Anterior cingulate cortex (tissue), 58 donors: ENCODE measurements around the gene DNAJC9.

ENCODE experiments used
- DNase-seq, 58 donors: peaks; one replicate each; lab custom pipeline; 2025; lab: John Stamatoyannopoulos, UW

Gene DNAJC9

DNA sequence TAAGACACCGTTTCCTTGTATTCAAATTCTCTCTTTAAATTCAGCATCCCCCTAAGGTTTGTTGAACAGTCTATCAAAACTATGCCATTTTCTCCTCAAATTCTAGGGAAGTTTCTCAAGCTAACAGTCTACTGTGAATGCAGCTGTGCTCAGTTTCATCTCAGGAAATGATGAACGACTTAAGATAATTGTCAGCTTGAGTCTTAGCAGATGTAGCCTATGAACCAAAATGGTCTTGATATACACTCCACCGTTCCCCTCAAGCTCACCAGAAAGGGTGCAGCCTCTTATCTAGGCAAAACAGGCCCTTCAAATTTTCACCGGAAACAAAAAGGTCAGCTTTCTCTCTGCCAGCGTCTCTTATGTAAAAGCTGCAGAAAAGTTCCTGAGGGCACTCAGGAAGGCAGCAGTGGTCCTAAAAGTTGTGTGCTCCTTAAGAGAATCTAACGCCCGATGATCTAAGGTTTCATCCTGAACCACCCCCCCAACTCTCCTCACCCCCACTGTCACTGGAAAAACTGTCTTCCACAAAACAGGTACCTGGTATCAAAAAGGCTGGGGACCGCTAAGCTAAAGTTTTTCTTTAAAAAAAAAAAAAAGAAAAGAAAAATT, 2.1 kb downstream of the DNAJC9 start:
- DNase-seq, result no peak

DNA sequence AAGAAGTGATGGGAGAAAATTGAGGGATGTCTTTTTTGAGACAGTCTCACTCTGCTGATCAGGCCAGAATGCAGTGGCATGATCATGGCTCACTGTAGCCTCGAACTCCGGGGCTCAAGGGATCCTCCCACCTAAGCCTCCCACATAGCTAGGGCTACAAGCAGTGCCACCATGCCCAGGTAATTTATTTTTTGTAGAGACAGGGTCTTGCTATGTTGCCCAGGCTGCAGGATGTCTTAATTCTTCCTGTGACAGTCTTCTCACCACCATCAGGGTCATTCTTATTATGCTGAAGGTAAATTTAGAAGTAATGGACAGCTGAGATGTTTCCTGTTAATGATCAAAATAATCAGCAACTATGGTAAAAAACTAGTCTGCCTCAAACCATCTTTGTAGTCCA, 7.1 kb downstream of the DNAJC9 start:
- DNase-seq, result no peak

DNA sequence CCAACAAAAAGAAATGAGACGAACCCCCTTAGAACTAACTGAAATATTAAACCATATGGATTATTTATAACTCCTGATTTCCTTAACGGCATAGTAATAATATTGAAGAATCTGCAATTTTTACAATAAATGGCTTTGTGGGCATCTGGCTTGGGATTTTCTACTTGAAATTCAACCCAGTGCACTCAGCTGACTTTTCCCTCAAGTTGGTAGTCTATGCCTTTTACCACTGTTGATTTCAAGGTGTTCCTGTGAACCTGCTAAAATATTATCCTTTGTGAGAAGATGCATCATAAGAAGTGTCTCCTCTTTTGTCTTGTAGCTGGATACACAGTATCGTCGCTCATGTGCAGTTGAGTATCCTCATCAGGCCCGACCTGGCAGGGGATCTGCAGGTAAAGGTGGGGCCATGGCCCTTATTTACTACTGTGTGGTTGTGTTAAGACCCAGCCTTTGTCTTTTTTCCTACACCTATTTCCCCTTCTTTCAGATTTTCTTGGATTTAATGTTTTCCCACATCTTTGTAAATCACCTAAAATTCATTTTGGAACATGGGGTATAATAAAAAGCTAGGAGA, 8.0 kb downstream of the DNAJC9 start:
- no peak for DNase-seq

GRCh38 chr10:73234695-73235094, 12.4 kb downstream of the DNAJC9 start:
- DNase-seq, result no peak

DNA sequence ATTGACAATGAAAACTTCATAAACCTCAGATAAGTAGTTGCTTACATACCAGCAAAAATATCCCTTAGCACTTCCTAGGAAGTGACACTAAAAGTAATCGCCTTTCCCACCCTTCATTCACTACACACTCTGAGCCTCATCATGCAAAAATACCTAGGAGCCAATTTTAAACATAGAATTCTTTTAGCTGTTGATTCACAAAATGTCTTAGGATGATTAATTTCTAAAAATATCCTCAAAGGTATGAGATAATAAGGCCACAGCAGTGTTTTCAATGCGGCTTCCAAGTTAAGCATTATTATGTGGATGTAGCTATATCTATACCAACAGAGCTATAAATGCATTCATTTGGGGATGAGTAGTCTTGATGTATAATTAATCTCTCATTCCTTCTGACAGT, 13.2 kb downstream of the DNAJC9 start:
- no peak for DNase-seq

DNA sequence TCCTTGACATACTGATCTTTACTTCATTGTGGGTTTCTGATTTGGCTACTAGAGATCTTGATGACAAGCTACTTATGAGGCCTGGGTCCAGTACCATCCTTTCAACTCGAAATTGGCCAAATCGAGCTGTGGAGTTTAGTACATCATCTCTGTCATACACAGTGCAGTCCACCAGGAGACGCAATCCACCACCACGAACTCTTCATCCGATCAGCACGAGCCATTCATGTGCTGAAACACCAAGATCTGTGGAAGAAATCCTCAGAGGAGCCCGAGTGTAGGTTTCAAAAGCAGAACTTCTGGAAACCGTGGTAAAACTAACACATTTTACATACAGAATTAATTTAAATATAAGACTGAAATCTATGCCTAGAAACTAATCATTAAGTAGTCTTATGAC, 14.2 kb downstream of the DNAJC9 start:
- DNase-seq, result no peak

DNA sequence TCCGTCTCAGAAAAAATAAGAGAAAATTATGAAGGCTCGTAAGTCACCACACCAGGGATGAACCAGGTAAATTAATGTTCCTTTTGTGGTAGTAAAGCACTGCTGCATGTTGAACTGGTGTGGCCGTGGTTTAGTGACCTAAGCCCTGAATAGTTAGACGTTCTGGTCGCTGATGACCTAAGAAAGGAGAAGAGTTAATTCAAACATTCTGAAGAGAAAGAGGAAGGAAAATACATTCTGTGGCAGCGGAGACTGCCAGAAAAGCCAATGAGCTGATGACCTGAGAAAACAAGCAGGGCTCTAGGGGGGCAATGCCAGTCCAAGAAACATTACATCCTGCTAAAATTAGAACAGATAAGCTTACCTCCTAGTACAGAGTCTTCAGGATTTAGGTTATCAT, 17.5 kb downstream of the DNAJC9 start:
- no peak for DNase-seq

GRCh38 chr10:73228247-73228646, 18.8 kb downstream of the DNAJC9 start:
- DNase-seq, result no peak

DNA sequence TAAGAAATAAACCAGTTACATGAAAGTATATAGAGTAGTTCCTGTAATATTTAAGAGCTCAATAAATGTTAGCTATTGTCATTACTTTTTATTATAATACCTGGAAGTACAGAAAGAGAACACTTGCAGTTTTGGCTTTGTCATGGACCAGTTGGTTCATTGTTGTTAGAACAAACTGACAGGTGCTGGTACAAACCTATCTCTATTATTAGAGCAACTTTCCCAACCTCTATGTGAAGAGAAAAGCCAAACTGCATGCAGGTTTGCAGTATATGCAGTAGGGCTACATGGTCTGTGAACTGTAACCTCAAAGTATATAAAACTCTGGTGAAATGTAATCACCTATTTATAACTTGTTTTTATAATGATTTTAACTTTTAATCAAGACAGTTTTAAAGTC, 20.4 kb downstream of the DNAJC9 start:
- no peak for DNase-seq

DNA sequence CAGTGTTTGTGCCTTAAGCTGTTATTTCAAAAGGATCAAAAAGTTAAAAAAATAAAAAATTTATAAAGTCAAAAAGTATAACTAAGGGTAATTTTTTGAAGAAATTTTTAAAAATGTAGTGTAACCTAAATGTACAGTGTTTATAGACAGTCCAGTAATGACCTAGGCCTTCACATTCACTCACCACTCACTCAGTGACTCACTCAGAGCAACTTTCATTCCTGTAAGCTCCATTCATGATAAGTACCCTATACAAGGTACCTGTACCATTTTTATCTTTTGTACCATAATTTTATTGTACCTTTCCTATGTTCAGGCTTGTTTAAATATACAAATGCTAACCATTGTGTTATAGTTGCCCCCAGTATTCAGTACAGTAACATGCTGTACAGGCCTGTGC, 21.5 kb downstream of the DNAJC9 start:
- DNase-seq, result no peak

DNA sequence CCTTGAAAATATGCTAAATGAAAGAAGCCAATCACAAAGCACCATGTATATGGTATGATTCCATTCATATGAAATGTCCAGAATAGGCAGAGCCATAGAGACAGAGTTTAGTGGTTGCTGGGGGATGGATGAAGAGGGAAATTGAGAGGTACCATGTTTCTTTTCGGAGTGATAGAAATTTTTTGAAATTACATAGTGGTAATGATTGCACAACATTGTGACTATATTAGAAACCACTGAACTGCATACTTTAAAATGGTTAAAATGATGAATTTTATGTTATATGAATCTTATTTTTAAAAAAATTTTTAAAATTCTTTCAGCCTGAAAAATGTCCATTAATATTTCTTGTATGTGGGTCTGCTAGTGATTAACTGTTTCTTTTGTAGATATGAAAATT, 26.1 kb downstream of the DNAJC9 start:
- no peak for DNase-seq

DNA sequence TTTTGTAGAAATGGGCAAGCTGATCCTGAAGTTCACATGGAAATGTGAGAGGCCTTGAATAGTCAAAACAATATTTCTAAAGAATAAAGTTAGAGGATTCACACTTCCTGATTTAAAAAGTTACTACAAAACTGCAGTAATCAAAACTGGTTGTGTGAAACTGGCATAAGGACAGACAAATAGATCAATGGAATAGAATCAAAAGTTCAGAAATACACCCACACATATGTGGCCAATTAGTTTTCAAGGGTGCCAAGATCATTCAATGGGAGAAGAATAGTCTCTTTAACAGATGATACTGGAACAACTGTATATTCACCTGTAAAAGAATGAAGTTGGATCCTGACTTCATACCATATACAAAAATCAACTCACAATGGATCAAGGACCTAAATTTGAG, 27.7 kb downstream of the DNAJC9 start:
- no peak for DNase-seq

DNA sequence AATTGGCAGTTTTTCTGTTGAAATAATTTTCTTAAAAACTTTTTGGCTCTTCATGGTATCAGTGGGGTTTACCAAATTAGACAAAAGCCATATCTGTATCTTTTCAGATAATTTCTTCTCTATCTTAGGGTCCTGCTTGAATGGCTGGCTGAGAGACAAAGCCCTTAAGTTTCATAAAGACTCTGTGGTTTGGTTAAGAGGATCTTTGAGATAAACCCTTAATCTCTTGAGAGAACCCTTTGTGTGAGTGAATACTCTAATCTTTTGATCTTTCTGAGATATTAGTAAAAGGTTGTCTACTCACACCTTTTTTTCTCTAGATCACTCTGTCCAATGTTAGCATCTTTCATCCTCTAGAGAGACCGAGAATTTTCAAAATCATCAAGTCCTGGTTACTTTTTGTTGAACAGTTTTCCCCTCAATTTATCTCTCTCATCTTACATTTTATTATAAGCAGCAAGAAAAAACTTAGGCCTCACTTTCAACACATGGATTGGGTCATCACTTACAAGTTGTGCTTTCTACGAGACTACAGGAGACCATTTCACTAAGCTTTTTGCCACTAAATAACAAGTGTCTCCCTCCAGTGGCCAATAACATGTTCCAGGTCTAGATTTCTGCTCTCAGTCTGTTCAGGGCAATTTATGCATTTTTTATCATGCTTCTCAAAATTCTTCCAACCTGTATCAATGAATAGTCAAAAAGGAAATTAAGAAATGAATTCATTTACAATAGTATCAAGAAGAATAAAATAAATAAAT, 28.4 kb downstream of the DNAJC9 start:
- no peak for DNase-seq

DNA sequence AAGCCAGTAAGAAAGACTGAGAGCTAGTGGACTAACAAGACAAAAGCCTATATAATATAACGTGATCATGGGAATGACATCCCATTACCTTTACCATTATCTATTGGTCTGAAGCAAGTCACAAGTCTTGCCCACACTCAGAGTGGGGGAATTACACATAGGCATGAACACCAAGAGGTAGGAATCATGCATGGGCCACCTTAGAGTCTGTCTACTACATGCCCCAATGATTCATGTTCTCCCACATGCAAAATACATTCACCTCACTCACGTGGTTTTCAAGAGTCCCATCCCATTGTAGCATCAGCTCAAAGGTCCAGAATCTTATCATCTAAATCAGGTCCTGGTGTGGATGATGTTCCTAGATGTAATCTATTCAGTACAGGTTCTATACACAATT, 29.4 kb downstream of the DNAJC9 start:
- no peak for DNase-seq

DNA sequence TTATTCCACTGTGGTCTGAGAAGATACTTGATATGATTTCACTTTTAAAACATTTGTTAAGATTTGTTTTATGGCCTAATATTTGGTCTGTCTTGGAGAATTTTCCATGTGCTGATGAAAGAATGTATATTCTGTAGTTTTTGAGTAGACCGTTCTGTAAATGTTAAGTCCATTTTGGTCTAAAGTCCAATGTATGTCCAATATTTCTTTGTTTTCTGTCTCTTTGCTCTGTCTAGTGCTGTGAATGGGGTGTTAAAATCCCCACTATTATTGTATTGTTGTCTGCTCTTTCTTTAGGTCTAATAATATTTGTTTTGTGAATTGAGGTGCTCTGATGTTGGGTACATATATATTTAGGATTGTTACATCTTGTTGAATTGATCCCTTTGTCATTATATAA, 31.3 kb downstream of the DNAJC9 start:
- DNase-seq, result no peak

DNA sequence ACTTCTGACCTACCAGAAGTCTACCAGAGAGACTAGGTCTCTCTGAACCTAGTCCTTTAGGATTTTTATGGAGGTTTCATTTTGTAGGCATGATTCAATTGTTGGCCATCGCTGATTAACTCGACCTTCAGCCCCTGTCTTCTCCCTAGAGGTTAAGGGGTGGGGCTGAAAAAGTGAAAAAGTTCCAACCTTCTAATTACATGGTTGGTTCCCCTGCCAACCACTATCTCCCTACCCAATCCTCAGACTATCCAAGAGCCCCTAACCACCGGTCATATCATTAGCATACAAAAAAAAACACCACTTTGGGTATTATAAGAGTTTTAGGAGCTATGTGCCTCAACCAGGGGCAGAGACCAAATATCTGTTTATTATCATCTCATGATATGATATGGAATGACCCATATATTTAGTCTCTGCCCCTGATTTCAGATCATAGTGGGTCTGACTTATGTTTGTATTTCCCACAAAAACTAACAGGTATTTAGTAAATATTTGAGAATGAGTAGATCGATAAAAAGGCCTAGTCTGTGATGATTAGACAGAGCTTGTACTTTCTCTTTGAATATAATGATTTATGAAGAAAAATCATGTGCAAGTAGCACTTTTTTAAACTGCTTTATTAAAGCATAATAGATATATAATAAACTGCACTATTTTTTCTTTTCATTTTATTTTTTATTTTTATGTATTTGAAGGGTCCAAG, 35.8 kb downstream of the DNAJC9 start:
- no peak for DNase-seq

- no peak for DNase-seq
Observed at GRCh38 chr10:73210395-73211105, 36.5 kb downstream of the DNAJC9 start.

GRCh38 chr10:73209705-73210104, 37.4 kb downstream of the DNAJC9 start:
- no peak for DNase-seq

- peak in 2 of 58 donors; percentile 0 to 4 for DNase-seq
Observed at GRCh38 chr10:73207883-73208282, 39.2 kb downstream of the DNAJC9 start.

DNA sequence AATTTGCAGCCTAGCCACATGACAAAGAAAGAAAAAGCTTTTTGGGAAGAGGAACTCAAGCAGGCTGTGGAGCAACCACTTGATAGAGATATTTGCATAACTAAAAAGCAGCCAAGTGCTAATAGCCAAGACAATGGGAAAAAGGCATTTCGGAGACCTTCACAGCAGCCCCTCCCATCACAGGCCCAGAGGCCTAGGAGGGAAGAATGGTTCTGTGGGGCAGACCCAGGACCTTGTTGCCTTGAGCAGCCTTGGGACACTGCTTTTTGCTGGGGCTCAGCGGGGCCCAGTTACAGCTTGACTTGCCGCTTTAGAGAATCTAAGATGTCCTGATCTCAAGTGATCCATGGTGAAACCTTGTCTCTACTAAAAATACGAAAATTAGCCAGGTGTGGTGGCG, 40.7 kb downstream of the DNAJC9 start:
- DNase-seq, result no peak

GRCh38 chr10:73205890-73206289, 41.2 kb downstream of the DNAJC9 start:
- DNase-seq, result no peak
